Tibial nerve (tissue), 4 donors: Measurements from ENCODE around the gene ASPSCR1. TPM values are rescaled to one million over a fixed set of nuclear protein-coding genes. Genes with fewer than 3 reads are reported as not detected.

Experiments
- DNase-seq, 2 donors: peaks; one replicate each; pipeline ENCODE4 v3.0.0-alpha.2; 2019; ENCODE audit warnings: low spot score in 2 of 2
- H3K27ac ChIP-seq, 4 donors: fragments of 200-600 bp; sonication (generic) in 3 of 4; one replicate each; pipeline ENCODE4 v1.5.1; 2017 to 2019; ENCODE audit warnings: mild to moderate bottlenecking in 1 of 4
- H3K27me3 ChIP-seq, 2 donors: fragments of 200-600 bp; sonication (generic) in 1 of 2; one replicate each; pipeline versions ENCODE4 v1.5.1 to v1.6.0; 2017 to 2019
- H3K36me3 ChIP-seq, 3 donors: fragments of 200-600 bp; sonication (generic); one replicate each; pipeline ENCODE4 v1.5.1; 2018 to 2019
- H3K4me1 ChIP-seq, 4 donors: fragments of 200-600 bp; sonication (generic) in 3 of 4; one replicate each; pipeline ENCODE4 v1.5.1; 2017 to 2019
- H3K4me3 ChIP-seq, 4 donors: fragments of 200-600 bp; sonication (generic) in 3 of 4; one replicate each; pipeline ENCODE4 v1.5.1; 2017 to 2019; ENCODE audit warnings: mild to moderate bottlenecking in 1 of 4, moderate library complexity in 1 of 4
- H3K9me3 ChIP-seq, 4 donors: fragments of 200-600 bp; sonication (generic) in 3 of 4; one replicate each; pipeline ENCODE4 v1.5.1; 2017 to 2019
- CTCF ChIP-seq, 5 experiments: fragments of 200-600 bp in 3 of 5; fragments of 450-650 bp in 2 of 5; sonication (generic) in 3 of 5; IDR thresholded peaks; one replicate each; pipeline ENCODE4 v1.5.1; 2016 to 2019; ENCODE audit warnings: antibody characterized with exemption in 5 of 5, mild to moderate bottlenecking in 3 of 5, moderate library complexity in 2 of 5
- EP300 ChIP-seq, 2 donors: sonication (generic); formaldehyde crosslinking; IDR thresholded peaks; one replicate each; pipeline ENCODE4 v1.6.1; 2017; ENCODE audit warnings: antibody characterized with exemption in 2 of 2, mild to moderate bottlenecking in 1 of 2
- POLR2A ChIP-seq, 2 donors: fragments of 450-650 bp; IDR thresholded peaks; one replicate each; pipeline ENCODE4 v1.6.1; 2017; ENCODE audit warnings: antibody characterized with exemption in 2 of 2, mild to moderate bottlenecking in 2 of 2, moderate library complexity in 2 of 2
- WGBS, 2 donors: methylation state at CpG; one replicate each; pipeline ENCODE4 v1.1.5; 2018; 5-methylcytosine and 5-hydroxymethylcytosine counted together
- total RNA-seq, 4 donors: library from RNA; depleted of rRNA; stranded (reverse); fragments of >200 nt; gene quantifications; one replicate each; pipeline ENCODE4 v1.1.0, GENCODE V29; 2016

The ASPSCR1 gene
- total RNA-seq, 4 donors from 2014 or later = 32.9 to 82.8 (median 55.6) TPM

- H3K27me3 ChIP-seq = peaks cover 0 to 12% of the 10 kb centered on the region in 2 donors
- H3K36me3 ChIP-seq = peaks cover 0 to 10% (median 0%) of the 10 kb centered on the region in 3 donors
- WGBS, 2 donors = 67 to 71% methylated on average over 20 to 23 of the region's 23 CpGs
- peaks cover 6 to 52% (median 30%) of the 10 kb centered on the region in 4 donors for H3K4me1 ChIP-seq
- H3K27ac ChIP-seq = no peak overlapping the region
- no peak for DNase-seq
- TF ChIP-seq CTCF (IDR thresholded peaks at IDR 0.05) = no peak
- TF ChIP-seq POLR2A (IDR thresholded peaks at IDR 0.05) = no peak
- TF ChIP-seq EP300 (IDR thresholded peaks at IDR 0.05) = no peak
- no peaks in the 10 kb centered on the region for H3K9me3 ChIP-seq
- no peak overlapping the region for H3K4me3 ChIP-seq
Measured at GRCh38 chr17:82034371-82035011, 57.1 kb downstream of the ASPSCR1 start.

- Histone ChIP-seq H3K27me3 (peaks cover 0 to 12% of the 10 kb centered on the region in 2 donors), H3K9me3 (no peaks in the 10 kb centered on the region), H3K4me1 (peaks cover 6 to 46% (median 27%) of the 10 kb centered on the region in 4 donors), H3K4me3 (no peak overlapping the region), H3K36me3 (peaks cover 0 to 8% (median 0%) of the 10 kb centered on the region in 3 donors), H3K27ac (peak overlapping the region in 1 of 4 donors; percentile 98)
- TF ChIP-seq CTCF (IDR thresholded peaks at IDR 0.05) (no peak), POLR2A (IDR thresholded peaks at IDR 0.05) (no peak), EP300 (IDR thresholded peaks at IDR 0.05) (no peak)
- 87 to 93% methylated on average over 8 of the region's 8 CpGs for WGBS, 2 donors
- no peak for DNase-seq
Measured at GRCh38 chr17:82035488-82035887, 58.1 kb downstream of the ASPSCR1 start.

GRCh38 chr17:82035956-82036633, 58.7 kb downstream of the ASPSCR1 start:
- DNase-seq = no peak
- TF ChIP-seq EP300 (IDR thresholded peaks at IDR 0.05) = no peak
- TF ChIP-seq POLR2A (IDR thresholded peaks at IDR 0.05) = no peak
- TF ChIP-seq CTCF (IDR thresholded peaks at IDR 0.05) = no peak
- H3K9me3 ChIP-seq = no peaks in the 10 kb centered on the region
- peak overlapping the region; percentile 91 to 98 (median 96) for H3K27ac ChIP-seq
- H3K36me3 ChIP-seq = peaks cover 0 to 8% (median 0%) of the 10 kb centered on the region in 3 donors
- H3K4me3 ChIP-seq = peak overlapping the region; percentile 43 to 74 (median 58)
- WGBS, 2 donors = 75 to 82% methylated on average over 13 to 18 of the region's 20 CpGs
- H3K4me1 ChIP-seq = peaks cover 6 to 40% (median 21%) of the 10 kb centered on the region in 4 donors
- peaks cover 0 to 12% of the 10 kb centered on the region in 2 donors for H3K27me3 ChIP-seq

- H3K27me3 ChIP-seq = peaks cover 0 to 12% of the 10 kb centered on the region in 2 donors
- peaks cover 0 to 8% (median 0%) of the 10 kb centered on the region in 3 donors for H3K36me3 ChIP-seq
- no peak for DNase-seq
- H3K9me3 ChIP-seq = no peaks in the 10 kb centered on the region
- peaks cover 6 to 38% (median 20%) of the 10 kb centered on the region in 4 donors for H3K4me1 ChIP-seq
- H3K4me3 ChIP-seq = peak overlapping the region; percentile 43 to 74 (median 58)
- TF ChIP-seq EP300 (IDR thresholded peaks at IDR 0.05) = no peak
- TF ChIP-seq POLR2A (IDR thresholded peaks at IDR 0.05) = no peak
- no peak for TF ChIP-seq CTCF (IDR thresholded peaks at IDR 0.05)
- H3K27ac ChIP-seq = peak overlapping the region; percentile 91 to 98 (median 96)
- WGBS, 2 donors = 43 to 69% methylated on average over 7 to 23 of the region's 23 CpGs
Measured at GRCh38 chr17:82036634-82037091, 59.2 kb downstream of the ASPSCR1 start.
